ENCODE results near the gene SLC22A1. TPM values are rescaled to one million over a fixed set of nuclear protein-coding genes. Genes with fewer than 3 reads are reported as not detected.
A peak's percentile ranks its signal among the peaks of the same experiment; 100 is the strongest.
"Not testable (repeated sequence)": the region's sequence is repeated elsewhere in the genome, so short reads cannot be mapped to it uniquely, and the experiment has no call there.

SLC22A1 gene
- total RNA-seq, 2 donors from 2014 or later, result 1.2 to 1.6 TPM

DNA sequence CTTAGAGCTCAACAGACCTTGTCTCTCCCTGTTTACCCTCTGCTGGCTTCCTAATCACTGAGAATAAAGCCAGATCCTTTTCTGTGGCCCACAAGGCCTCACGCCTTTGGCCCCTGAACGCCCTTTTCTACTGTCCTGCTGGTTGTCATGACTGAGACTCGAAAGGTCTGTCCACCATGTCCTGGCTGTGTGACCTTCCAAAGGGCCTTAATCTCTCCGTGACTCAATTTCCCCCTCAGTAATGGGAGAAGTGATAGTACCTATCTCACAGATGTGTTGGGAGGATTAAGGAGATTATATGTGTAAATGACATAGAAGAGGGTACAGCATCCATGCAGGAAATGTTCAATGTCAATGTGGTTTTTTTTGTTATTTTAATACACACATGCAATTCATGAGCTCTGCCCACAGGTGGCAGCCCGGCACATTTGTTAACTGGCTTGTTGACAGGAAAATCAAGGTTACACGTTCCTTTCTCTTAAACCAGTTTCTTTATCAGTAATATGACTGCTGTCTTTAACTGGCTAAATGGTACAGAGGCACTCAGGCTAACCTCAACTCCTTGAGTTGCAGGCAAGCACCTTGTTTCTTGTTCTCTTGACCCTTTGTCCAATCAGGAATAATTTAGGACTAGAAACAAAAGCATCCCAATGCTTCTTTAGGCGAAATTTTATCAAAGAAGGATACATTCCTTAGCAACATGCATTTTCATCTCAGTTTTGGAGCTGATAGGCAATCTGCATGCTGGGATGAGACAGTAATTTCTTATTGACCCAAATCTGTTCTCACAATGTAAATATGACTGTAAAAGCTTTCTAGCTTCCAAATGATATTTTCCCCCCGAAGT lies 16.6 kb downstream of the SLC22A1 start:
- H3K36me3 ChIP-seq, result no peaks in the 10 kb centered on the region
- TF ChIP-seq, protein P1, sequence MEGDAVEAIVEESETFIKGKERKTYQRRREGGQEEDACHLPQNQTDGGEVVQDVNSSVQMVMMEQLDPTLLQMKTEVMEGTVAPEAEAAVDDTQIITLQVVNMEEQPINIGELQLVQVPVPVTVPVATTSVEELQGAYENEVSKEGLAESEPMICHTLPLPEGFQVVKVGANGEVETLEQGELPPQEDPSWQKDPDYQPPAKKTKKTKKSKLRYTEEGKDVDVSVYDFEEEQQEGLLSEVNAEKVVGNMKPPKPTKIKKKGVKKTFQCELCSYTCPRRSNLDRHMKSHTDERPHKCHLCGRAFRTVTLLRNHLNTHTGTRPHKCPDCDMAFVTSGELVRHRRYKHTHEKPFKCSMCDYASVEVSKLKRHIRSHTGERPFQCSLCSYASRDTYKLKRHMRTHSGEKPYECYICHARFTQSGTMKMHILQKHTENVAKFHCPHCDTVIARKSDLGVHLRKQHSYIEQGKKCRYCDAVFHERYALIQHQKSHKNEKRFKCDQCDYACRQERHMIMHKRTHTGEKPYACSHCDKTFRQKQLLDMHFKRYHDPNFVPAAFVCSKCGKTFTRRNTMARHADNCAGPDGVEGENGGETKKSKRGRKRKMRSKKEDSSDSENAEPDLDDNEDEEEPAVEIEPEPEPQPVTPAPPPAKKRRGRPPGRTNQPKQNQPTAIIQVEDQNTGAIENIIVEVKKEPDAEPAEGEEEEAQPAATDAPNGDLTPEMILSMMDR (IDR thresholded peaks at IDR 0.05), result peak; percentile 76
- H3K4me3 ChIP-seq, result no peak overlapping the region
- peaks cover 24 to 54% of the 10 kb centered on the region in 2 donors for H3K4me1 ChIP-seq (ENCODE audit: control insufficient read depth in 1 of 2, low read depth in 2 of 2)
- no peak for ATAC-seq (ENCODE audit: insufficient number of reproducible peaks, low FRiP score, low read depth)
- H3K9me3 ChIP-seq, result no peaks in the 10 kb centered on the region
- peak overlapping the region; percentile 60 to 94 for H3K27ac ChIP-seq
- no peak for DNase-seq (ENCODE audit: low spot score)
- no peaks in the 10 kb centered on the region for H3K27me3 ChIP-seq (replicated peaks; ENCODE audit: insufficient read depth)

DNA sequence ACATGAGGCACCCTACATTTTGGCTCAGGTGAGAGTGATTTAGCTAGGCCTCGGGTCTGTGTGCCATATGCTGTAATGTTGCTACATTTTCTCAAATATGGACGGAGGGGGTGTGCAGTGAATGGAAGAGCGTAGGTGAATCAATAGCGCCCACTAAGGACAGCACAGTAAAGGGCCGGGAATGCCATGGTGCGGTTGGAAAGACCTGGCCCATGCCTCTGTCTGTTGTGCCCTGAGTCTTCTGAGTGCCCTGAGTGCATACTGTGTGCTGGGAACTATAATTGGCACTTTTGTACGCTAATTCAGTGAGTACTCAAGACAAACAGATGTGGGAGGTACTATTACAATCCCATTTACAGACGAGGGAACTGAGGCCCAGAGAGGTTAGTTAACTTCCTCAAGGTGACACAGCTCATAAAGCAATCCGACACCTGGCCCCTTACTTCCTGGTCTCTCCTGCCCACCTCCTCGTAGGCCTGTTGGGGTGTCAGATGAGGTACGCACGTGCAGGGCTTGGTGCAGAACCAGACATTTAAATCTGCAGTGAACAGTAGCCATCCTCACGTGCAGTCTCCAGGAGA lies 17.3 kb downstream of the SLC22A1 start:
- no peak for ATAC-seq (ENCODE audit: insufficient number of reproducible peaks, low FRiP score, low read depth)
- no peaks in the 10 kb centered on the region for H3K36me3 ChIP-seq
- no peak overlapping the region for H3K4me3 ChIP-seq
- no peak for DNase-seq (ENCODE audit: low spot score)
- TF ChIP-seq, protein P1 (IDR thresholded peaks at IDR 0.05), result no peak
- peak overlapping the region; percentile 60 to 94 for H3K27ac ChIP-seq
- peaks cover 24 to 58% of the 10 kb centered on the region in 2 donors for H3K4me1 ChIP-seq (ENCODE audit: control insufficient read depth in 1 of 2, low read depth in 2 of 2)
- no peaks in the 10 kb centered on the region for H3K27me3 ChIP-seq (replicated peaks; ENCODE audit: insufficient read depth)
- H3K9me3 ChIP-seq, result no peaks in the 10 kb centered on the region

DNA sequence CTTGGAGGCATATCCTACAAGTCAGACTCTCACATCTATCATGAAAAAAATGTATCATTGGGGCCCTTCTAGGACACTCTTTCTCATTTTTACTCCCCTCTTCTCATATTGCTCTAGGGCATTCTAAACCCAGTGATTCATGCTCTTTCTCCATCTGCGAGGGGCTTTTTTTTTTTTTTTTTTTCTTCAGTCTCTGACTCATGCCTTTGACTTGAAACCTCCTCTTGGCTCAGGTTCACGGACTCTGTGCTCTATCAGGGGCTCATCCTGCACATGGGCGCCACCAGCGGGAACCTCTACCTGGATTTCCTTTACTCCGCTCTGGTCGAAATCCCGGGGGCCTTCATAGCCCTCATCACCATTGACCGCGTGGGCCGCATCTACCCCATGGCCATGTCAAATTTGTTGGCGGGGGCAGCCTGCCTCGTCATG lies 17.8 kb downstream of the SLC22A1 start:
- Histone ChIP-seq H3K4me1 (ENCODE audit: control insufficient read depth in 1 of 2, low read depth in 2 of 2) (peaks cover 24 to 61% of the 10 kb centered on the region in 2 donors), H3K27ac (peak overlapping the region; percentile 93 to 94), H3K36me3 (no peaks in the 10 kb centered on the region), H3K27me3 (replicated peaks; ENCODE audit: insufficient read depth) (no peaks in the 10 kb centered on the region), H3K4me3 (no peak overlapping the region), H3K9me3 (no peaks in the 10 kb centered on the region)
- ATAC-seq (ENCODE audit: insufficient number of reproducible peaks, low FRiP score, low read depth), result peak; percentile 40
- TF ChIP-seq, protein P1 (IDR thresholded peaks at IDR 0.05), result no peak
- peak; percentile 24 for DNase-seq (ENCODE audit: low spot score)

DNA sequence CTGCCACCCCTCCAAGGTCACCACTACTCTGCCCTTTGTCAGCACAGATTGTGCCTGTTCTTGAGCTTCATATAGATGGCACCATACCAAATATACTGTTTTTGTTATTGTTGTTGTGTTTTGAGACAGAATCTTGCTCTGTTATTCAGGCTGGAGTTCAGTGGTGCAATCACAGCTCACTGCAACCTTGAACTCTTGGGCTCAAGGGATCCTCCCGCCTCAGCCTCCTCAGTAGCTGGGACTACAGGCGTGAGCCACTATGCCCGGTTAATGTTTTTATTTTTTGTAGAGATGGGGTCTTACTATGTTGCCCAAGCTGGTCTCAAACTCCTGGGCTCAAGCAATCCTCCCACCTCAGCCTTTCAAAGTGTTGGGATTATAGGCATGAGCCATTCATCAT lies 18.9 kb downstream of the SLC22A1 start:
- H3K27me3 ChIP-seq (replicated peaks; ENCODE audit: insufficient read depth); DNase-seq (ENCODE audit: low spot score); H3K9me3 ChIP-seq; ATAC-seq (ENCODE audit: insufficient number of reproducible peaks, low FRiP score, low read depth); H3K4me3 ChIP-seq; H3K36me3 ChIP-seq: not testable (repeated sequence)
- H3K4me1 ChIP-seq (ENCODE audit: control insufficient read depth in 1 of 2, low read depth in 2 of 2), result peaks cover 24 to 71% of the 10 kb centered on the region in 2 donors
- H3K27ac ChIP-seq, result peak overlapping the region; percentile 93 to 94

DNA sequence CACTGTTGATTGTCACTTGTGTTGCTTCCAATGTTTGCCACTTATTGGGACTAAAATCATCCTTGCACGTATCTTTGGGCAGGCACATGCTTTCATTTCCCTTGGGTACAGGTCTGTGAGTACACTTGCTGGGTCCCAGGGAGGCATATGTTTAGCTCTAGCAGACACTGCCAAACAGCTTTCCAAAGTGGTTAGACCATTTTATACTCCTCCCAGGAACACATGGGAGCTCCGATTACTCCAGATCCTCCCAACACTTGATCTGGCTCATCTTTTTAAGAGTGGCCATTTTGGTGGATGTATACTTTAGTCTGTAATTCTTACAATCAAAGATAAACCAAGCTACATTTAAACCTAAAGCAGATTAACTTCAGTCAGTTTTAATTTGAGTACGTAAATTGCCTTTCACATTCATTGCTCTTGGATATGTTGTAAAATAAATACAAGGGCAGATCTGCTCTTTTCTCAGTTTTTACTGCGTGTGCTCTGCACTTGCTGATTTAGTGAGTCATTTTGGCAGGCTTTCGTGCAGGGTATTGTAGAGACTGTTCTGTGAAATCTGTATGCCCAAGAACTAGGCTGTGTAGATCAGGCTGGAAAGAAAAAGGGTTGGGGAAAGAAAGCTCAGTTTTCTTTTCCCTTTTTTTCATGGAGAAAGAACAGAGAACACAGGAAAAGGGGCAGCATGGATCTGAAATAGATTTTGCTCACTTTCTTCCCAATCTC lies 19.5 kb downstream of the SLC22A1 start:
- Histone ChIP-seq H3K9me3 (no peaks in the 10 kb centered on the region), H3K4me3 (peak overlapping the region; percentile 38), H3K4me1 (ENCODE audit: control insufficient read depth in 1 of 2, low read depth in 2 of 2) (peaks cover 26 to 78% of the 10 kb centered on the region in 2 donors), H3K27ac (peak overlapping the region; percentile 93 to 94), H3K27me3 (replicated peaks; ENCODE audit: insufficient read depth) (no peaks in the 10 kb centered on the region), H3K36me3 (no peaks in the 10 kb centered on the region)
- TF ChIP-seq, protein P1 (IDR thresholded peaks at IDR 0.05), result no peak
- DNase-seq (ENCODE audit: low spot score), result no peak
- peak; percentile 88 for ATAC-seq (ENCODE audit: insufficient number of reproducible peaks, low FRiP score, low read depth)

Data from thoracic aorta (tissue), 2 donors.